ENCODE data around the gene CMTM4.
"Not testable (repeated sequence)": the region's sequence is repeated elsewhere in the genome, so short reads cannot be mapped to it uniquely, and the experiment has no call there.

Gene CMTM4

GRCh38 chr16:66596986-66597848, 99.3 kb downstream of the CMTM4 start:
- in situ Hi-C loops (cut with HindIII; ENCODE audit: low pct_unique_long_range_greater_than_20kb, low sequenced_read_pairs), result no loop called here
- DNase-seq (ENCODE audit: low read depth in 1 of 2, low spot score in 1 of 2), result no peak
- TF ChIP-seq JUND (IDR thresholded peaks at IDR 0.05; ENCODE audit: low read depth), result no peak

- DNase-seq (ENCODE audit: low read depth in 1 of 2, low spot score in 1 of 2); in situ Hi-C loops (cut with HindIII; ENCODE audit: low pct_unique_long_range_greater_than_20kb, low sequenced_read_pairs): not testable (repeated sequence)
Measured at GRCh38 chr16:66596559-66596958, 100.0 kb downstream of the CMTM4 start.

GRCh38 chr16:66594739-66595138, 101.8 kb downstream of the CMTM4 start:
- TF ChIP-seq JUND (IDR thresholded peaks at IDR 0.05; ENCODE audit: low read depth), result no peak
- in situ Hi-C loops (cut with HindIII; ENCODE audit: low pct_unique_long_range_greater_than_20kb, low sequenced_read_pairs), result no loop called here

GRCh38 chr16:66592814-66593213, 103.7 kb downstream of the CMTM4 start:
- in situ Hi-C loops (cut with HindIII; ENCODE audit: low pct_unique_long_range_greater_than_20kb, low sequenced_read_pairs), result no loop called here
- TF ChIP-seq JUND (IDR thresholded peaks at IDR 0.05; ENCODE audit: low read depth), result no peak

More at GRCh38 chr16:66594739-66595138, 101.8 kb downstream of the CMTM4 start:
- no peak for DNase-seq (ENCODE audit: low read depth in 1 of 2, low spot score in 1 of 2)

GRCh38 chr16:66592241-66592640, 104.3 kb downstream of the CMTM4 start:
- no peak for DNase-seq (ENCODE audit: low read depth in 1 of 2, low spot score in 1 of 2)
- no peak for TF ChIP-seq JUND (IDR thresholded peaks at IDR 0.05; ENCODE audit: low read depth)
- in situ Hi-C loops (cut with HindIII; ENCODE audit: low pct_unique_long_range_greater_than_20kb, low sequenced_read_pairs), result no loop called here

More at GRCh38 chr16:66592814-66593213, 103.7 kb downstream of the CMTM4 start:
- no peak for DNase-seq (ENCODE audit: low read depth in 1 of 2, low spot score in 1 of 2)

GRCh38 chr16:66591018-66591417, 105.5 kb downstream of the CMTM4 start:
- in situ Hi-C loops (cut with HindIII; ENCODE audit: low pct_unique_long_range_greater_than_20kb, low sequenced_read_pairs), result no loop called here

GRCh38 chr16:66590322-66590721, 106.2 kb downstream of the CMTM4 start:
- DNase-seq (ENCODE audit: low read depth in 1 of 2, low spot score in 1 of 2), result no peak
- no peak for TF ChIP-seq JUND (IDR thresholded peaks at IDR 0.05; ENCODE audit: low read depth)
- in situ Hi-C loops (cut with HindIII; ENCODE audit: low pct_unique_long_range_greater_than_20kb, low sequenced_read_pairs), result no loop called here

More at GRCh38 chr16:66591018-66591417, 105.5 kb downstream of the CMTM4 start:
- no peak for DNase-seq (ENCODE audit: low read depth in 1 of 2, low spot score in 1 of 2)
- TF ChIP-seq JUND (IDR thresholded peaks at IDR 0.05; ENCODE audit: low read depth), result no peak

- no peak for TF ChIP-seq JUND (IDR thresholded peaks at IDR 0.05; ENCODE audit: low read depth)
- peak in 1 of 2 experiments; percentile 30 for DNase-seq (ENCODE audit: low read depth in 1 of 2, low spot score in 1 of 2)
- in situ Hi-C loops (cut with HindIII; ENCODE audit: low pct_unique_long_range_greater_than_20kb, low sequenced_read_pairs), result no loop called here
Measured at GRCh38 chr16:66588981-66589713, 107.4 kb downstream of the CMTM4 start.

- no peak for DNase-seq (ENCODE audit: low read depth in 1 of 2, low spot score in 1 of 2)
- TF ChIP-seq JUND (IDR thresholded peaks at IDR 0.05; ENCODE audit: low read depth), result no peak
- in situ Hi-C loops (cut with HindIII; ENCODE audit: low pct_unique_long_range_greater_than_20kb, low sequenced_read_pairs), result no loop called here
Measured at GRCh38 chr16:66587881-66588600, 108.5 kb downstream of the CMTM4 start.

- TF ChIP-seq JUND (IDR thresholded peaks at IDR 0.05; ENCODE audit: low read depth), result no peak
- in situ Hi-C loops (cut with HindIII; ENCODE audit: low pct_unique_long_range_greater_than_20kb, low sequenced_read_pairs), result no loop called here
- DNase-seq (ENCODE audit: low read depth in 1 of 2, low spot score in 1 of 2), result no peak
Measured at GRCh38 chr16:66585481-66586239, 110.9 kb downstream of the CMTM4 start.

- TF ChIP-seq JUND (IDR thresholded peaks at IDR 0.05; ENCODE audit: low read depth), result no peak
- in situ Hi-C loops (cut with HindIII; ENCODE audit: low pct_unique_long_range_greater_than_20kb, low sequenced_read_pairs), result no loop called here
- no peak for DNase-seq (ENCODE audit: low read depth in 1 of 2, low spot score in 1 of 2)
Measured at GRCh38 chr16:66581246-66581952, 115.1 kb downstream of the CMTM4 start.

All from T47D (cell line).